ENCODE results near the gene OLFML3.

Gene OLFML3

GRCh38 chr1:113950908-113951307 lies 28.4 kb upstream of the OLFML3 start:
- no peak for DNase-seq

- DNase-seq = no peak
Measured at GRCh38 chr1:113951719-113952118, 27.6 kb upstream of the OLFML3 start.

- no peak for DNase-seq
Measured at GRCh38 chr1:113957984-113958383, 21.3 kb upstream of the OLFML3 start.

- no peak for DNase-seq
Measured at GRCh38 chr1:113958691-113959090, 20.6 kb upstream of the OLFML3 start.

GRCh38 chr1:113963281-113963906 lies 15.9 kb upstream of the OLFML3 start:
- no peak for DNase-seq

- DNase-seq = no peak
Measured at GRCh38 chr1:113965703-113966412, 13.4 kb upstream of the OLFML3 start.

- no peak for DNase-seq
Measured at GRCh38 chr1:113972954-113973353, 6.3 kb upstream of the OLFML3 start.

GRCh38 chr1:113975211-113975895 lies 3.9 kb upstream of the OLFML3 start:
- DNase-seq = no peak

GRCh38 chr1:113976609-113977278 lies 2.5 kb upstream of the OLFML3 start:
- no peak for DNase-seq

- DNase-seq = no peak
Measured at GRCh38 chr1:113977906-113978305, 1.4 kb upstream of the OLFML3 start.

GRCh38 chr1:113980110-113980509 lies 836 bp downstream of the OLFML3 start:
- no peak for DNase-seq

- no peak for DNase-seq
Measured at GRCh38 chr1:113981962-113982931, 3.0 kb downstream of the OLFML3 start.

GRCh38 chr1:113982949-113983348 lies 3.7 kb downstream of the OLFML3 start:
- DNase-seq = no peak

- no peak for DNase-seq
Measured at GRCh38 chr1:113983391-113983790, 4.1 kb downstream of the OLFML3 start.

- DNase-seq = no peak
Measured at GRCh38 chr1:113983826-113984225, 4.6 kb downstream of the OLFML3 start.

- no peak for DNase-seq
Measured at GRCh38 chr1:113984710-113985109, 5.4 kb downstream of the OLFML3 start.

- DNase-seq = no peak
Measured at GRCh38 chr1:113986802-113987201, 7.5 kb downstream of the OLFML3 start.

GRCh38 chr1:113987259-113987658 lies 8.0 kb downstream of the OLFML3 start:
- no peak for DNase-seq

GRCh38 chr1:113990530-113990929 lies 11.3 kb downstream of the OLFML3 start:
- DNase-seq = no peak

- no peak for DNase-seq
Measured at GRCh38 chr1:113990961-113991360, 11.7 kb downstream of the OLFML3 start.

GRCh38 chr1:113991467-113991997 lies 12.3 kb downstream of the OLFML3 start:
- DNase-seq = no peak

- DNase-seq = no peak
Measured at GRCh38 chr1:113993072-113993471, 13.8 kb downstream of the OLFML3 start.
